GM18861 (cell line): Measurements from ENCODE around the gene NUCB1.
"Not testable (repeated sequence)": the region's sequence is repeated elsewhere in the genome, so short reads cannot be mapped to it uniquely, and the experiment has no call there.

ENCODE experiments used
- ATAC-seq: cut with Tn5 transposase; IDR thresholded peaks from one replicate; pipeline ENCODE4 v1.9.1; 2021; ENCODE audit not compliant: unreplicated experiment

NUCB1 gene

GRCh38 chr19:48899781-48900476 is at the start of gene NUCB1:
NUCB1 (plus strand) TSS chr19:48900312; CDS start chr19:48900797, 485 bp downstream.
- peak; percentile 64 for ATAC-seq

- ATAC-seq, result no peak
Measured at GRCh38 chr19:48852292-48852691, 47.8 kb upstream of the NUCB1 start.

GRCh38 chr19:48853483-48853882 is 46.6 kb upstream of the NUCB1 start:
- ATAC-seq, result no peak

GRCh38 chr19:48854103-48854502 is 46.0 kb upstream of the NUCB1 start:
- no peak for ATAC-seq

GRCh38 chr19:48856921-48857320 is 43.2 kb upstream of the NUCB1 start:
- ATAC-seq, result no peak

- ATAC-seq, result no peak
Measured at GRCh38 chr19:48858984-48859710, 41.0 kb upstream of the NUCB1 start.

- ATAC-seq, result no peak
Measured at GRCh38 chr19:48859711-48860572, 40.2 kb upstream of the NUCB1 start.

GRCh38 chr19:48861313-48861712 is 38.8 kb upstream of the NUCB1 start:
- no peak for ATAC-seq

- ATAC-seq, result no peak
Measured at GRCh38 chr19:48862827-48863226, 37.3 kb upstream of the NUCB1 start.

GRCh38 chr19:48866692-48867091 is 33.4 kb upstream of the NUCB1 start:
- ATAC-seq, result no peak

- ATAC-seq, result no peak
Measured at GRCh38 chr19:48867123-48867745, 32.9 kb upstream of the NUCB1 start.

GRCh38 chr19:48867746-48868113 is 32.4 kb upstream of the NUCB1 start:
- ATAC-seq, result no peak

GRCh38 chr19:48868114-48868886 is 31.8 kb upstream of the NUCB1 start, which contains the start of gene PLEKHA4:
PLEKHA4 (minus strand) TSS chr19:48868617; CDS start chr19:48867620, 997 bp downstream.
- ATAC-seq, result no peak

GRCh38 chr19:48870048-48870447 is 30.1 kb upstream of the NUCB1 start:
- ATAC-seq, result no peak

- not testable (repeated sequence) for ATAC-seq
Measured at GRCh38 chr19:48871471-48872181, 28.5 kb upstream of the NUCB1 start.

GRCh38 chr19:48872182-48872883 is 27.8 kb upstream of the NUCB1 start, which contains the start of gene PPP1R15A:
PPP1R15A (plus strand) TSS chr19:48872421; CDS start chr19:48873234, 813 bp downstream.
- ATAC-seq, result peak; percentile 51

- ATAC-seq, result no peak
Measured at GRCh38 chr19:48872884-48873475, 27.1 kb upstream of the NUCB1 start.

GRCh38 chr19:48873476-48874302 is 26.4 kb upstream of the NUCB1 start:
- ATAC-seq, result no peak
